Suprapubic skin (tissue), 4 donors: ENCODE results near the gene RFTN2. TPM values are rescaled to one million over a fixed set of nuclear protein-coding genes. Genes with fewer than 3 reads are reported as not detected.
"Not testable (repeated sequence)": the region's sequence is repeated elsewhere in the genome, so short reads cannot be mapped to it uniquely, and the experiment has no call there.

Experiments
- DNase-seq, 2 donors: peaks; one replicate each; pipeline ENCODE4 v3.0.0-alpha.2; 2019; ENCODE audit warnings: low spot score in 2 of 2
- H3K27ac ChIP-seq: fragments of 200-600 bp; sonication (generic); one replicate; pipeline ENCODE4 v1.5.1; 2019
- H3K27me3 ChIP-seq: fragments of 200-600 bp; sonication (generic); one replicate; pipeline ENCODE4 v1.5.1; 2019
- H3K36me3 ChIP-seq: fragments of 200-600 bp; sonication (generic); one replicate; pipeline ENCODE4 v1.5.1; 2019
- H3K4me1 ChIP-seq: fragments of 200-600 bp; sonication (generic); one replicate; pipeline ENCODE4 v1.5.1; 2019
- H3K4me3 ChIP-seq: fragments of 200-600 bp; sonication (generic); one replicate; pipeline ENCODE4 v1.5.1; 2019; ENCODE audit warnings: mild to moderate bottlenecking
- H3K9me3 ChIP-seq: fragments of 200-600 bp; sonication (generic); one replicate; pipeline ENCODE4 v1.5.1; 2019
- EP300 ChIP-seq: sonication (generic); formaldehyde crosslinking; IDR thresholded peaks from one replicate; pipeline ENCODE4 v1.6.1; 2017; ENCODE audit warnings: antibody characterized with exemption
- POLR2A ChIP-seq, 2 donors: fragments of 450-650 bp; IDR thresholded peaks; one replicate each; pipeline ENCODE4 v1.6.1; 2017; ENCODE audit warnings: antibody characterized with exemption in 2 of 2, mild to moderate bottlenecking in 2 of 2, moderate library complexity in 2 of 2
- POLR2AphosphoS5 ChIP-seq, 3 donors: sonication (generic); formaldehyde crosslinking; IDR thresholded peaks; one replicate each; pipeline ENCODE4 v1.6.1; 2017; ENCODE audit warnings: antibody characterized with exemption in 3 of 3
- WGBS: methylation state at CpG from one replicate; pipeline ENCODE4 v1.1.5; 2018; 5-methylcytosine and 5-hydroxymethylcytosine counted together
- total RNA-seq, 4 donors: library from RNA; depleted of rRNA; stranded (reverse); fragments of >200 nt; gene quantifications; one replicate each; pipeline ENCODE4 v1.1.0, GENCODE V29; 2016
- TF ChIP-seq, protein P1 (sequence below), 2 donors: fragments of 200-600 bp in 1 of 2; fragments of 450-650 bp in 1 of 2; sonication (generic) in 1 of 2; IDR thresholded peaks; one replicate each; pipeline ENCODE4 v1.5.1; 2016 to 2019; ENCODE audit warnings: antibody characterized with exemption in 2 of 2, mild to moderate bottlenecking in 1 of 2, moderate library complexity in 1 of 2

Gene RFTN2, protein sequence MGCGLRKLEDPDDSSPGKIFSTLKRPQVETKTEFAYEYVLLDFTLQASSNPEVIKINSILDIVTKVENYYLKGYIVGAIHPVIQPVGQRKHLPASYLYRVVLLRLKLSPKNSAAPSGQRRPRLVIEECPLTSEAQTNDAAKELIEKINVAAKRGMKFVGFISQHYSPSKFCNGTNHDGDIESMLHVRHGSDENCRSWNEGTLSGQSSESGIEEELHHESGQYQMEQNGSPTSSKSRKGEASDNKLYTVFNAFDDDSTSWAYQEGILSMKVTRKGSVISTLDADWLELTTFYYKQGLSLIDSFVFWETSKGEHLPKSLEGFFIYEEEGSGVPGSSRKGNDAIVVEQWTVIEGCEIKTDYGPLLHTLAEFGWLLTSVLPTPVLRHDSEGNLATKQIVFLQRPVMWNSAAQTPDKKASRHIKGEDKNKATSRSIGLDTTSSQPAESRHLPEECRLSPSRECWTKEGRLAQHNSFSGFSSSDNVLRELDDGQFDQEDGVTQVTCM
- total RNA-seq, result 1 to 10 TPM; 1.4 to 5.8 (median 5.0) TPM

DNA sequence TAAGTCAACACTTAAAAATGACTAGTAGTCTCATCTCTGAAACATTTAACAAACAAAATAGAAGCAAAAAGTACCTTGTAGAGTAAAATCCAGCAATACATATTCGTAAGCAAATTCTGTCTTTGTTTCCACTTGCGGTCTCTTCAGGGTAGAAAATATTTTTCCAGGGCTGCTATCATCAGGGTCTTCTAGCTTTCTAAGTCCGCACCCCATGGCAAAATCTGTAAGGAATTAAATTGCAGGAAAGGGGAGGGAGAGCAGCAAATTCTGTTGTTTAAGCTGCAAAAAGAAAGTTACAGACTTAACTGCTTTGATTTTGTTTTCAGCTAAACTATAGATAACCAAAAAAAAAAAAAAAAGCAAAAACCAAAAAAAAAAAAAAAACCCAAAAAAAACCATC is at the start of gene RFTN2:
RFTN2 (minus strand) TSS at position 342 of the 400 bp plus-strand sequence; CDS start at position 213, 129 bp downstream.
- H3K27ac ChIP-seq, result peak within 1 kb of the TSS; percentile 49
- TF ChIP-seq, protein P1, sequence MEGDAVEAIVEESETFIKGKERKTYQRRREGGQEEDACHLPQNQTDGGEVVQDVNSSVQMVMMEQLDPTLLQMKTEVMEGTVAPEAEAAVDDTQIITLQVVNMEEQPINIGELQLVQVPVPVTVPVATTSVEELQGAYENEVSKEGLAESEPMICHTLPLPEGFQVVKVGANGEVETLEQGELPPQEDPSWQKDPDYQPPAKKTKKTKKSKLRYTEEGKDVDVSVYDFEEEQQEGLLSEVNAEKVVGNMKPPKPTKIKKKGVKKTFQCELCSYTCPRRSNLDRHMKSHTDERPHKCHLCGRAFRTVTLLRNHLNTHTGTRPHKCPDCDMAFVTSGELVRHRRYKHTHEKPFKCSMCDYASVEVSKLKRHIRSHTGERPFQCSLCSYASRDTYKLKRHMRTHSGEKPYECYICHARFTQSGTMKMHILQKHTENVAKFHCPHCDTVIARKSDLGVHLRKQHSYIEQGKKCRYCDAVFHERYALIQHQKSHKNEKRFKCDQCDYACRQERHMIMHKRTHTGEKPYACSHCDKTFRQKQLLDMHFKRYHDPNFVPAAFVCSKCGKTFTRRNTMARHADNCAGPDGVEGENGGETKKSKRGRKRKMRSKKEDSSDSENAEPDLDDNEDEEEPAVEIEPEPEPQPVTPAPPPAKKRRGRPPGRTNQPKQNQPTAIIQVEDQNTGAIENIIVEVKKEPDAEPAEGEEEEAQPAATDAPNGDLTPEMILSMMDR (IDR thresholded peaks at IDR 0.05), result no peak
- TF ChIP-seq EP300 (no peak), POLR2AphosphoS5 (IDR thresholded peaks at IDR 0.05) (no peak), POLR2A (IDR thresholded peaks at IDR 0.05) (no peak)
- 56% methylated on average over 3 of the region's 3 CpGs for WGBS
- peak within 1 kb of the TSS; percentile 35 for H3K4me3 ChIP-seq
- H3K4me1 ChIP-seq, result no peaks in the 10 kb centered on the region
- no peaks in the 10 kb centered on the region for H3K27me3 ChIP-seq
- no peaks in the 10 kb centered on the region for H3K36me3 ChIP-seq
- no peaks in the 10 kb centered on the region for H3K9me3 ChIP-seq
- DNase-seq, result no peak

DNA sequence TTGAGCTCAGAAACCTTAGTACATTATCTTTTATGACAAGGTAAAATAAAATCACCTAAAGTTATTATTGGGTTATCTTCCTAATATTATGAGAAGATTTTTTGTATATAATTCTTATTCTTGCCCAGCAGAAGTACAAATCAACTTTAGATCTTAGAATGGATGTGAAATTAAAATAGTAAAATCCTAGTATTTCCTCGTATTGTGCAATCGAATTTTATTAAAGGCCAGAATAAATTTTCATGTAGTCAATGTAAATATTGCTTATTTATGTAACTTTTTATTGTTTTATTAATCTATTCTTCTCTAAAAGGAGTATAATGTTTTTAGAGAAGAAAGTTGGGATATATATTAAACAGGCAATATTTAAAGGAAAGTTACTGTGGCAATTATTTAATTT is 42.5 kb upstream of the RFTN2 start:
- H3K36me3 ChIP-seq, result no peaks in the 10 kb centered on the region
- DNase-seq, result no peak
- no peaks in the 10 kb centered on the region for H3K4me1 ChIP-seq
- TF ChIP-seq POLR2AphosphoS5 (IDR thresholded peaks at IDR 0.05) (no peak), POLR2A (IDR thresholded peaks at IDR 0.05) (no peak), EP300 (no peak)
- TF ChIP-seq, protein P1 (IDR thresholded peaks at IDR 0.05), result no peak
- no peaks in the 10 kb centered on the region for H3K27me3 ChIP-seq
- 93% methylated on average over 2 of the region's 2 CpGs for WGBS
- no peak overlapping the region for H3K27ac ChIP-seq
- no peak overlapping the region for H3K4me3 ChIP-seq
- H3K9me3 ChIP-seq, result no peaks in the 10 kb centered on the region

DNA sequence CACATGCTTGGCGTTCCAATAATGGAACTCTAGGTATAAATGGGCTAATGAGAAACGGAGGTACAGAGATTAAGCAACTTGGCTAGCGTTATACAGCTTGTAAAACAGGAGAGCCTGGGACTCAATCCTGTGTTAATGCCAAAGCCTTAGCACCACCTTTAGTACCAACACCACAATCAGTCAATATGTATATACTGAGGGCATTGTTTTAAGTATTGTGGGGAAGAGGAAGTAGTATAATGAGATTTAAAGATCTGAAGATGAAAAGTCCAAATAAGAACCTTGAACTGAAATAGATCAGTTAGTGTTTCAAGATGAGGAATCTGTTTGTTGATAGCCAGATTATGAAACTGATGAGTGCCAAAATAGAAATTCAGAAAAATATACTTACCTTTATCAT is 37.9 kb upstream of the RFTN2 start:
- Histone ChIP-seq H3K4me3 (no peak overlapping the region), H3K4me1 (peaks cover 11% of the 10 kb centered on the region), H3K9me3 (no peaks in the 10 kb centered on the region), H3K27me3 (no peaks in the 10 kb centered on the region), H3K27ac (no peak overlapping the region), H3K36me3 (peaks cover 9% of the 10 kb centered on the region)
- TF ChIP-seq POLR2AphosphoS5 (IDR thresholded peaks at IDR 0.05), result no peak
- TF ChIP-seq POLR2A (IDR thresholded peaks at IDR 0.05), result no peak
- TF ChIP-seq EP300, result no peak
- TF ChIP-seq, protein P1 (IDR thresholded peaks at IDR 0.05), result no peak
- no peak for DNase-seq
- 84% methylated on average over 3 of the region's 3 CpGs for WGBS

DNA sequence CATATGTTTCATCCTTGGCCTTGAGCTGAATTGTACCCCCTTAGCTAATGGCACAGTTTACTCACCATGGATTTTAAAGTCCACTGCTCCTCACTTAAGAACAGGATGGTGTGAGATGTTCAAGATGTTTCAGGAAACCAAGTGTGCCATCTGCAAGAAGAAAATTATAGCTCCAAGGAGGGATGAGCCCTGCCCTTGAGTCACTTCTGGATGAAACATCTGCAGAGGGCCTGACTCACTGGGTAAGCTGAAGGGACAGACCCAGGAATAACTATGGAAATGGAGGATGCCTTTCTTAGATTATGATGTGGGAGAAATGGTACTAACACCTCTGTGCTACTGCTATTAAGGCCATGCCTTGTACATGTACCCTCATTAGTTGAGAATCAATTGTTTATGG is 36.2 kb upstream of the RFTN2 start:
- Histone ChIP-seq H3K4me1 (peaks cover 28% of the 10 kb centered on the region), H3K4me3 (no peak overlapping the region), H3K36me3 (peaks cover 9% of the 10 kb centered on the region), H3K27ac (no peak overlapping the region), H3K9me3 (no peaks in the 10 kb centered on the region), H3K27me3 (no peaks in the 10 kb centered on the region)
- no peak for DNase-seq
- TF ChIP-seq, protein P1 (IDR thresholded peaks at IDR 0.05), result no peak
- no peak for TF ChIP-seq EP300
- no peak for TF ChIP-seq POLR2A (IDR thresholded peaks at IDR 0.05)
- TF ChIP-seq POLR2AphosphoS5 (IDR thresholded peaks at IDR 0.05), result no peak

DNA sequence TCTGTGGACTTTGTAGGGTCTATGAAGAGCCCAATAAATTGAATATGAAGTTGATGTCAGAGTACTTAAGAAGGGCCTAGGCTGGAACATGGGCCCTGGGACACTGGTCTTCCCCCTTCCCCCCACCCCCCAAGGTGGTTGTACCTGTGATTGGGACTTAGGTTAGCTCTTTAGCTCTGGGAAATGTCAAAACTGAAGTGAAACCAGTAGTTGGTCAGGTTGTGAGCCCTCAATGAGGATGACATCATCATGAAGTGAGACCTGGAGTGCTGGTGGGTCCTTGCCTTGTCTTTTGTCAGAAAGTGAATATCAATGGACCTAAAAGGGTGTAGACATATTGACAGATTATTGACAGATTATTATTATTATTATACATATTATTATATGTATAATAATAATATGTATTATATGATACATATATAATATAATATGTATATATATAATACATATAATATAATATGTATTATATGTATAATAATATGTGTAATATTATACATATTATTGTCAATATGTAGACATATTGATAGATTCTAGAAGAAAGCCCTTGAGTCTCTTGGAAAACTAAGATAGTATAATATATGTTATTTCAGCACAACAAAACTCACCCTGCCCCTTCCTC is 35.1 kb upstream of the RFTN2 start:
- no peaks in the 10 kb centered on the region for H3K27me3 ChIP-seq
- H3K4me3 ChIP-seq, result no peak overlapping the region
- H3K4me1 ChIP-seq, result peaks cover 37% of the 10 kb centered on the region
- H3K9me3 ChIP-seq, result no peaks in the 10 kb centered on the region
- TF ChIP-seq POLR2A (IDR thresholded peaks at IDR 0.05), result no peak
- TF ChIP-seq, protein P1 (IDR thresholded peaks at IDR 0.05), result no peak
- no peak for TF ChIP-seq EP300
- no peak for TF ChIP-seq POLR2AphosphoS5 (IDR thresholded peaks at IDR 0.05)
- H3K27ac ChIP-seq, result no peak overlapping the region
- DNase-seq, result no peak
- peaks cover 9% of the 10 kb centered on the region for H3K36me3 ChIP-seq

DNA sequence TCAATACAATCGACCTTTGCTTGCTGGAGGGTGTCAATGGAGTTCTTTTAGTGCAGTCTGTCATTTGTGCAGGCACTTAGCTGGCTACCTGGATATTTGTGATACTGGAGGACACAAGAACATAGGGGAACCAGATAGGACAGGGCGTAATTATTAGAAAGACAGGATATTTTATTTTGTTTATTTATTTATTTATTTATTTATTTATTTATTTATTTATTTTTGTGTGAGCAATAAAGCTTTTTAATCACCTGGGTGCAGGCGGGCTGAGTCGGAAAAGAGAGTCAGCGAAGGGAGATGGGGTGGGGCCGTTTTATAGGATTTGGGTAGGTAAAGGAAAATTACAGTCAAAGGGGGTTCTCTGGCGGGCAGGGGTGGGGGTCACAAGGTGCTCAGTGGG is 33.8 kb upstream of the RFTN2 start:
- H3K36me3 ChIP-seq, DNase-seq, H3K27me3 ChIP-seq, H3K27ac ChIP-seq, H3K9me3 ChIP-seq, H3K4me3 ChIP-seq: not testable (repeated sequence)
- H3K4me1 ChIP-seq, result peaks cover 43% of the 10 kb centered on the region
- WGBS, result 93% methylated on average over 7 of the region's 7 CpGs
